Stimulated activated CD4-positive, alpha-beta T cell treated with anti-CD3 and anti-CD28 coated beads, TNF-alpha, amount 100 ng/mL, for 24 hours (primary cell): ENCODE data around the gene WDR87.
A peak's percentile ranks its signal among the peaks of the same experiment; 100 is the strongest.
"Not testable (repeated sequence)": the region's sequence is repeated elsewhere in the genome, so short reads cannot be mapped to it uniquely, and the experiment has no call there.

Experiments used
- DNase-seq, 3 experiments: peaks; one replicate each; pipeline ENCODE4 v3.0.0-alpha.2; 2020; ENCODE audit warnings: low read depth in 3 of 3

Gene WDR87

DNA sequence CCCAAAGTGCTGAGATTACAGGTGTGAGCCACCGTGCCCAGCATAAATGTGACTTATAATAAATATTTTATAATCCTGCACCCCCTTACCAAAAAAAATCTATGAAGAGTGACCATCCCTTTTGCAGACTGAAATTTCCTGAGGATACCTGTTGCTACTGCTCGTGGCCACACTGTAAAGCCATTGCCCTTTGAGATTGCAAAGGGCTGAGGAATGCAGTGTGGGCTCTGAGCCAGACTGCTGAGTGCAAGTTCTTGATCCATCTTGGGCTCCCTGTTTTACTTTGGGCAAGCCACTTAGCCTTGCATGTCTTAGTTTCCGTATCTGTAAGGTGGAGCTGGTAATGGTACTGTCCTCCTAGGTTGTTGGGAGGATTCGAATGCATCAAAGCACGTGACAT is 24.0 kb upstream of the WDR87 start:
- no peak for DNase-seq

DNA sequence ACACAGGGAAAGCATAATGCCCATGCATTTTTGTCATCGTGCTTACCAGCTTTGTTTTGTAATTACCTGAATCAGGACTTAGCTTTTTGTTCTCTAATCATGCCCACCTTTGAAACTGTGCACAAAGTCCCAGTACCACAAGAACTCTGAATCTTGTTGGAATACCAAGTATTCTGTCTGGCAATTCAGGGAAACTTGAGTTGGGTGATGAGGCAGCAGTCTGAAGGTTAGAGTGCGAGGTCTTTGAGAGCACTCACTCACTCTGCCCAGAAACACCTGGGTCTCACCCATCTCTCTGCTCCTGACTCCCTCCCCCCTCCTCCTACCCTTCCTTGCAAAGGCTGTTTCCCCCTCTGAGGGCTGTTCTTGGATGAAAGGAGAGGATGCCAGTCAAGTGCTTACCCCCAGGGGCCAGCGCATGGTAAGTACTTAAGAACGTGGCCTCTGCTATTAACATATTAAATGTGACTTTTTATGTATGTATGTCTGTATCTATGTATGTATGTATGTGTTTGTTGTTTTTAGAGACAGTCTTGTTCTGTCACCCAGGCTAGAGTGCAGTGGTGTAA is 23.0 kb upstream of the WDR87 start:
- no peak for DNase-seq

DNA sequence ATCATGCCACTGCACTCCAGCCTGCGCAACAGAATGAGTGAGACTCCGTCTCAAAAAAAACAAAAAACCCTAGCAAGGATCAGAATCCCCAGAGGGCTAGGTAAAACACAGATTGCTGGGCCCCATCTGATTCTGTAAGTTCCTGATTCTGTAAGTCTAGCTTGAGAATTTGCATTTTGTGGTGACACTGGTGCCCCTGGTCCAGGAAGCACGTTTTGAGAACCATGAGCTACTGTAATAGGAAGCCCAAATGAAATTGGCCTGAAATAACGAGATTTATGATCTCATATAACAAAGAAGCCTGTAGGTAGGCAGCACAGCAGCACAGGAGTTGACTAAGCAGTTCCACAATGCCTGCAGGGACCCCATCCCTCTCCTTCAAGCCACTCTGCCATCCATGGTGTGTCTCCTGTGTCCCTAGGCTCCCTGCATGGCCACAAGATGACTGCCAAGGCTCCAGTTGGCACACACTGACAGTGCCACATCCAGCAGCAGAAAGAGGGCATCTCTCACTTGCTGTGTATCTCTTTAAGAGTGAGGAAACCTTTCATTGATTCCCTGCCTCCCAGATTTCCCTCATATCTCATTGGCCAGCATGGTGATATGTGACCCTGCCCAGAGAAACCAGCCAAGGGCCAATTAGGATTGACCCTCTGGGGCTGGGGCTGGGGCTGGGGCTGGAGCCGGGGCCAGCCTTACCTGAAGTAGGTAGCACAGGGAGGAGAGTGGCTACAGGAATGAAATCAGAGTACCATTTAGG is 22.3 kb upstream of the WDR87 start:
- DNase-seq: no peak

DNA sequence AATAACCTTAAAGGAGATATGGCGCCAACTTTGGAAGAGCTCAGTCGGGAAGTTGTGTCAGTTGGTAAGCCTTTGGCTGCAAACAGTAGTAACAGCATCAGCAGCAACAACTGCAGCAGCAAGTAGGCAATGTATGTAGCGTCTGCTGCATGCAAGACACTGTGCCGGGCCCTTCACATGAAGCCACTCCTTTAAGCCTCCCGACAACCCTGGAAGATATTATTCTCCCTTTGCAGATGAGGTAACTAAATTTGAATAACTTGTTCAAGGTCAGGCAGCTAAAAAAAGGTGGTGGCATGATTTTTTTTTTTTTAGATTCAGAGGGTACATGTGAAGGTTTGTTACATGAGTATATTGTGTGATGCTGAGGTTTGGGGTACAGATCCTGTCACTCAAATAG is 20.3 kb upstream of the WDR87 start:
- no peak for DNase-seq

DNA sequence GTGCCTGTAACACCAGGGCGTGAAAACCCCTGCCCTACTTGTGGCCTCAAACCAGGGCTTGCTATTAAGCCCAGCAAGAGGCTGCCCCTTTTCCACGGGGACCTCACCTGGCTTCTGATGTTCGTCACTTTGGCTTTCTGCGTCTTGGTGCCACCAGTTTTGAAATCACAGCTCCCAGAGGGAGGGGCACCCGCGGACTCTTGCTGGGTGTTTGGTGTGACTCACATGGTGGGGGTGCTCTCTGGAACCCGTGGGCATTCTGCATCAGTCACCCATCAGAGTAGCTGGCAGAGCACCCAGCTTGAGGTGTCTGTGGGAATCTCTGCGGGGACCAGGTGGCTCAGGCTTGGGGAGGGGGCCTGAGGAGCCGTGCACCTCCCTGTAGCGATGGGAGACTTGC is 19.9 kb upstream of the WDR87 start:
- no peak for DNase-seq

DNA sequence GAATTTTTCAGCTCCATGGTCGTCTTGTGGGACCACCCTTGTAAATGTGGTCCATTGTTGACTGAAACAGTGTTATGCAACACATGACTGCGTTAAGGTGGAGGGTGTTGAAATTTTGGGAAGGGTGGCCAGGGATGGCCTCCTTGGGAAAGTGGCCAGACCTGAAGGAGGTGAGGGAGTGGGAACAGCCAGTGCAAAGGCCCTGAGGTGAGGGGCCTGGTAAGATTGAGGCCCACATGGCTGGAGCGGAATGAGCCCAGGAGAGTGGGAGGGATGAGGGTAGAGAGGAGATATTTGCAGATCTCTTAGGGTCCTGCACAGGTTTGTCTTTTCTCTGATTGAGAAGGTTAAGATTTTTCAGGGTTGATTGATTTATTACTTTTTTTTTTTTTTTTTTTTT is 18.8 kb upstream of the WDR87 start:
- DNase-seq: no peak

DNA sequence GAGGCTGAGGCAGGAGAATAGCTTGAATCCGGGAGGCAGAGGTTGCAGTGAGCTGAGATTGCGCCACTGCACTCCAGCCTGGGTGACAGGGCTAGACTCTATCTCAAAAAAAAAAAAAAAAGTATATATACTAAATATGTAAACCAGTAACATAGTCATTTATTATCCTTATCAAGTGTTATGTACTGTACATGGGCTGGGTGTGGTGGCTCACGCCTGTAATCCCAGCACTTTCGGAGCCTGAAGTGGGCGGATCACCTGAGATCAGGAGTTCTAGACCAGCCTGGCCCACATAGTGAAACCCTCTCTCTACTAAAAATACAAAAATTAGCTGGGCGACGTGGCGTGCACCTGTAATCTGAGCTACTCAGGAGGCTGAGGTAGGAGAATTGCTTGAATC is 18.2 kb upstream of the WDR87 start:
- DNase-seq: not testable (repeated sequence)

DNA sequence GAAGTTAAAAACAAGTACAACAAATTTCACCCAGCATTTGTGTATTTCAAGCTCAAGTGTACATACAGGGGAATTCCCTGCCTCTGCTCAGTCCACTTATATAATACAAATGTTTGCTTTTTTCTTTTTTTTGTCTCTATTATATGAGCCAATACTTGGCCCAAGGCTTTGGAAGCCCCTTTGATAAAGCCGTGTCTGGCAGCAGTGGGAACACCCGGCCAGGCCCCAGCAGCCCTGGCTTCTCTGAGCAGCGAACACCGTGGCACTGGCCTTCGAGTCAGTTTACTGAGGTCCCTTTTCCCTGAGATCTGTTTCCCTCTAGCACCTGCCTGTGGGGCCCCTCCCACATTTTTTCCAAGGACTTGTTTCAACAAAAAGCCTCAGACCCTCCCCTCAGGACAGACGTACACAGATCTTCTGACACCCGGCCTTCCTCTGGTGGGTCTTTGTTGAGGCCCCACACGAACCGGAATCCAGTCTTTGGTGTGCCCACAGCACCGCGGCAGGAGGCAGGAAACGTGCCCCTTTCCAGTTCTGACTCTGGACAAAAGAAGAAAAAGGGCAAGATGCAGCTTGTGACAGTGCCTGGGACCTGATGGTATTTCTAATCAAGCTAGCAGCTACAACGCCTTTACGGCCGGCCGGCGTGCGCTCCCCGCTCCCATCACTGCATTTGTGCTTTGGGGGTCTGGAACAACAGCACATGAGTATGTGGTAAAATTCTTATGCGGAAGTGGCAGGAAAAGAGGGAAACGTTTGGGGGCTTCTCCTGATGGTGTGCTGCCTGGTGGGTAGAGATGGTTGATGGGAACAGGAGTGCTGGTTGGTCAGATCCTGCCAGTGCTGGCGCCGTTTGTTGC is 14.4 kb upstream of the WDR87 start:
- DNase-seq: no peak

DNA sequence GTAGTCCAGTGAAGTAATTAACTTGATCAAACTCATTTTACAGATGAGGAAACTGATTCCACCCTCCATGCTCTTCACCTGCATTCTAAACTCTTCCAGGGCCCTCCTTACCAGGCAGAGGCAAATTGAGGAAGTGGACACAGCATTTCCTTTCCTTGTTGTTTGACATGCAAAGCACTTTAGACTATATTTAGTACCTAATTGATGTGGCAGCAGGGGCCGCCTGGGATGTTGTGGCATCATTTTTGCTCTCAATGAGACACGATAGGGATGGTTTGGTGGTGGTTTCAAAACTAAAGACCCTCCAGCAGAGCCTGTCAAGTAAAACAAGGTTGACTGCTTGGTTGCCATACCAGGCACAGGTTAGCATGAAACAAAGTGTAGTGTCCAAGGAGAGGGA is 8.5 kb upstream of the WDR87 start:
- DNase-seq: no peak

DNA sequence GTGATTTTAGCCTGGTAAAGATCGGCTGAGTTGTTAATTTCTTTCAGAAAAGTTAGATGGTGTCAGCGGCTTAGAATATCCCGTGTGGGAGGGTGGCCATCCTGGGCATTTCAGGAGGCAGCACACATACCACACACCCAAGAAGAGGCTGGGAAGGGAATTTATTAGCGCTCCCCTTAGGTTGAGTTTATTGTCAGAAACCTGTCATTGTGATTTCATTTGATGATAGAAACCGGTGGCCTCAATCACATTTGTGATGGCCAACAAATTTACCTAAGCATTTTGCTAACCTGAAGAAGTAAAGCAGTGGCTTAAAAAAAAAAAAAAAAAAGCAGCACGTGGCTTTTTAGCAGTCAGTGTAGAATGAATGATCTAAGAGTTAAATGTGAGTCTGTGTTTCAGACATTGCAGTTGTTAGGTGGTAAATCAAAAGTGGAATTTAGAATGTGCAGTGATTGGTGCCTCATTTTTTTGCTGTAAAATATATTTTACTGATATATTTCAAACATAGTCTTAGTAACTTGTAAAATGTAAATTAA is 3.3 kb upstream of the WDR87 start:
- no peak for DNase-seq

DNA sequence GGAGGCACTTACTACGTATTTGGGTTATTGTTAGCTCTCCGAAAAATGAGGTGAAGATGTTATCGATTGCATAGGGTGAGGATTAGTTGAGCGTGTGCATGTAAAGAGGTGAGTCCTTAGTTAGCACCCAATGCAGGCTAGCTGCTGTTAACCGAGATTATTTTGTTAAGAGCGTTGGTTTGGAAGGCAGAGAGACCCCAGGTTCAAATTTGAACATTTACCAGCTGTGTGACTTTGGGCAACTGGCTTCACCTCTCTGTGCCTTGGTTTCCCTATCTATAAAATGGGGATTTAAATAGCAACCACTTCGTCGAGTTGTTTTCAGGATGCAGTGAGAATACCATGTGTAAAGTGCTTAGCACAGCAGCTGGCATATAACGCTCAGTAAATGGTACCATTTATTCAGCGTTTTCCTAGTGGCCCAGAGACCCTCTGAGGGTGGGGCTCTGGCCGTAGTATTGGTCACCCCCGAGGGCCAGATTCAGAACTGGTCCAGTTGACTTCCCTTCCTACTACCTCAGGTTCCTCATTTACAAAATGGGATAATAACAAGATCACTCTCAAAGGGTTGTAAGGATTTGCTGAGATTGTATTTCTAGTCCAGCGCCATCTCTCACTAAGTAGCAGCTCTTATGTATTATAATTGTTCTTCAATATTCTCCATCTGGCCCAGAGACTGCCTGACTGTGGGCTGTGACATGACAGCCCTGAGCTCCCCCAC is 1.5 kb upstream of the WDR87 start:
- DNase-seq: no peak

DNA sequence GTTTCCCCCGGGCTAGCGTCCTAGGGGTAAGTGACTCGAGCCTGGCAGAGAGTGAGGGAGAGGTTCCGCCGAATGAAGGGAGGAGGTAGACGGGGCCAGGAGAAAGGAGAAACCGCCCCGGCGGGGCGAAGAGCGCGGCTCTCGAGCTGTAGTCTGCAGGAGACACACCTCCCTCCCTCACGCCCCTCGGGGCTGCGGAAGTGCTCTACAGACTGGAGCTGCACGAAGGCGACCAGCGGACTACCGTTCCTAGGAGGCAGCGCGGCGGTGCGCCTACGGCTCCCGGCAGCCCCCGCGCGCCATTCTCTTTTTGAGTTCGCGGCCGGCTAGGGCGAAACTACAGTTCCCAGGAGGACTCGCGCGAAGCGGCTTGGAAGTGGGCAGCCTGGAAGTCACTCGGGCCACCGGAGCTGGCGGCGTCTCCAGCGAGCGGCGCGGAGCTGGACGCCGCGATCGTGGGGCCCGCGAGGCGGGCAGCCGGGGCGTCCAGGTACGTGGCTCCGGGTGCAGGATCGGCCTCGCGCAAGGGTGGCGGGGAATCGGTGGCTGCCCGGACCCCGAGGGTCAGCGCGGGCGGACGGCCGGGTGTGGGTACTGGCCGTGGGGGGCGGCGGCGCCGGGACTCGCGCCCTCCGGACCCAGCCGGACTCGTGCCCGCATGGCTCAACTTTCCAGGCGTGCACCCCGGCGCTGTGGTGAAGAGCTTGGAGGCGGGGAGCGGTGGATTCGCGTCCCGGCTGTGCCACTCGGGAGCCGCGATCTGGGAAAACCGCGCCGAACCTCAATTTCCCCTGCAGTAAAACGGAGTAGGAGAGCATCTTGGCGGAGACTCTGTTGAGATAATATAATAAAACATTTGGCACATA is 708 bp upstream of the WDR87 start, which contains the start of gene SIPA1L3:
Gene SIPA1L3 (plus strand): TSS at position 340 of the 866 bp plus-strand sequence. CDS start 174,358 bp downstream, outside the sequence.
- peak; percentile 85 to 92 (median 87) for DNase-seq

DNA sequence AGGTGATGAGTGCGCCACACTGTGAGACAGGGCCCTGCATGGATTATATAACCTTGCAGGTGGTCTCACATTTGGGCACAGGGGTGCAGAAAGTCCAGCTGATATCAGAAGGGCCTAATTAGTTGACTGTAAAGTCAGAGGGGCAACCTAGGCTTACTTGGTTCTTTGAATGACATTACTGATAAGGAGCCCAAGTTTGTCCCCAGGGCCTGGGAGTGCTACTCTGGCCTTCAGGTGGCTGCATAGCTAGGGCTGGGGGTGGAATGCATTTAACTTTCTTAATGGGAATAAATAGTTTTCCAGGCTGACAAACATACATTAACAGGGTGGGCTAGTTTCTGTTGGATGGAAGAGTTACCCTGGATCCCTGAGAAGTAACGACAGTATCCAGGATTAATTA is 3.3 kb downstream of the WDR87 start:
- no peak for DNase-seq

DNA sequence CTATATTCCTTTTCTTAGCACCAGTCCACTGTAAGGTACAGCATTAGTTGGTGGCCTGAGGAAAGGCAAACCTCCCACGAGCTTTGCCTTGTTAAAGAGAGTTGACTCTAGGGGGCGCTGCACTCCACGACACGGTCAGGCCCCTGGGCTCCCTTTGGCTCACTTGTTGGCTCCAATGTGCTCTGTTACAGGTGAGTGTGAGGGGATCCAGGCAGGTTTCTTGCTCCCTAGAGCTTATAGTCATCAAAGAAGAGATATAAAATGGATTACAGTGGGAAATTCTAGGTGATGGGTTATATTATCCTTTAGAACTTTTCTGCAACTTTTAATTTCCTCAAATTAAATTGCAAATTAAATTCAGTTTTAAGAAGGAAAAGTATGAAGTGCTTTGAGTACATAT is 3.7 kb downstream of the WDR87 start:
- peak; percentile 71 to 77 (median 75) for DNase-seq

DNA sequence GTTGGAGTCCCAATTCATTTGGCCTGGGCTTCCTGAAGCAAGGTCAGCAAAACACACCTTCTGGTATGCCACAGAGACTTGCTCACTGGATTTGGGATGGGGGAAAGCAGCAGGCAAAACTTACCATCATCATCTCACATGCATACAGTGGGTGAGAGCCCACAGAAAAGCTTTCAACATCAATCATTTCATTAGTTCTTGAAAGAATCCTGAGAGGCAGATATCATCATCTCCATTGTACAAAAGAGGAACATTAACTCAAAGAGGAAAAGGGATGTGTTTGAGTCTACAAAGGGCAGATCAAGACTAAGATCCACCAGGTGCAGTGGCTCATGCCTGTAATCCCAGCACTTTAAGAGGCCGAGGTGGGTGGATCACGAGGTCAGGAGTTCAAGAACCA is 6.4 kb downstream of the WDR87 start:
- no peak for DNase-seq

DNA sequence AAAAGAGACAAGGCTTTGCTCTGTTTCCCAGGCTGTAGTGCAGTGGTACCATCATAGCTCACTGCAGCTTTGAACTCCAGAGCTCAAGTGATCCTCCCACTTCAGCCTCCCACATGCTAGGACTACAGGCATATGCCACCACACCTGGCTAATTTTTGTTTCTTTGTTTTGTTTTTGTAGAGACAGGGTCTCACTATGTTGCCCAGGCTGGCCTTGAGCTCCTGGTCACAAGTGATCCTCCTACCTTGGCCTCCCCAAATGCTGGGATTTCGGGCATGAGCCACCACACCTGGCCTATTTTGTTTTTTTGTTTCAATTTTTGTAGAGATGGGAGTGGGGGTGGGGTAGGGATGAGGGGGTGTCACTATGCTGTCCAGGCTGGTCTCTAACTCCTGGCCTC is 6.9 kb downstream of the WDR87 start:
- no peak for DNase-seq

DNA sequence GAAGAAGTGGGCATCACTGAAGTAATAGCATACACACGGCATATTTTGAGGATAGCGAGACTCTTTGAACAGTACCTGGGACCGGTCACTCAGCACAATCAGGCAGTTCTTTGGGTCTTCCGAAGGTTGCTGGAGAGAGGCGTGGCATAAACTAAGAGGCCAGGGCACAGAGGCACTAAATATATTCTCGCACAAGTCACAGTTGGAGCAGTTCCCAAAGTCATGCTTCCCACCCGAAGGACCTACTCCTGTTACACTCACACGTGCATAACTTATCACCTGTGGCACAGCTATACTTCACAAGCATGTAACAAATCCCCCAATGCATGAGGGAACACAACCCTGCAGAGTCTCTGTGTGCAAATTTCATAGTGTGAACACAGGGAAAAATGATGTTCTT is 10.2 kb downstream of the WDR87 start:
- no peak for DNase-seq

DNA sequence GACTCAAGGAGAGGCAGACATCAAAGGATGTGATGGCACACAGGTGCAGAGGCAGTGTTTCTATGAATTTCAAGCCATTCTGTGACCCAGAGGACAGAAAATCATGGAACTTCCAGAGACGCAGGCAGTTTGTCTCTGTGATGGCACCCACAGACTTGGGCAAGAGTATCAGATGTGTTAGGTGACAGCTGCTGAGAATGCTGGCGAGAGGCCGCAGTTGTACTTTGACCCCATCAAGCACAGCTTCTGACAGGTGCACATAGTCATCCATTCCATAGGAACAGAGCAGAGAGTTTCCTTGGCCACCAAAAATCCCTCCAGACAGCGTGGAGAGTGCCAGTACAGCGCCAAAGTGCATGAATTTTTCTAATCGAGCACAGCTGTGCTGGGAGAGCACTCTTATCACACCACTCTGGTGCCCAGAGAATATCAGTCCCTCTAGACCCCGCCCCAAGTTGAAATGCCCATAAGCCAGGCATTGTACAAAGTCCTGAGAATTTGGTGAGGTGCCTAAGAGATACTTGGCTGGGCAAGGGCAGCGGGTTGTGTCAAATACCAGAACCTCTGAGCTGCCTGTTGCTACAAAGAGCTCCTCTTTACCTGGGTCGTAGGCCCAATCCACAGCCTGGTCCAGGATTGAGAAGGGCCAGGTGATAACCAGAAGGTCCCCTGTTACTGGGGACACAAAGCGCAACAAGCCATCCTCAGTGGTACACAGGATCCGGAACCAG is 12.4 kb downstream of the WDR87 start:
- DNase-seq: no peak

DNA sequence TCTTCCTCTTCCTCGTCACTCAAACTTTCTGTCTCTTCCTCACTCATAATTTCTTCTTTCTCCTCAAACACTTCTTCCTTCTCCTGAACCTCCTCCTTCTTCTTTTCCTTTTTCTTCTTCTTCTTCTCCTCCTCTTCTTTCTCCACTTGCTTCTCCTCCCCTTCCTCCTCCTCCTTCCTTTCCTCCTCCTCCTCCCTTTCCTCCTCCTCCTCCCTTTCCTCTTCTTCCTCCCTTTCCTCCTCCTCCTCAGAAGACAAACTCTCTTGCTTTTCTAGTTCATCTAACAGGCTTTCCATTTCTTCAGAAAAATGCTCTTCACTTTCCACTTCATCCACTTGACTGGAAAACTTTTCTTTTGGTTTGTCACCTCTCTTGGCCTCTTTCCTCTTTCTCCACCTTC is 19.8 kb downstream of the WDR87 start:
- no peak for DNase-seq

DNA sequence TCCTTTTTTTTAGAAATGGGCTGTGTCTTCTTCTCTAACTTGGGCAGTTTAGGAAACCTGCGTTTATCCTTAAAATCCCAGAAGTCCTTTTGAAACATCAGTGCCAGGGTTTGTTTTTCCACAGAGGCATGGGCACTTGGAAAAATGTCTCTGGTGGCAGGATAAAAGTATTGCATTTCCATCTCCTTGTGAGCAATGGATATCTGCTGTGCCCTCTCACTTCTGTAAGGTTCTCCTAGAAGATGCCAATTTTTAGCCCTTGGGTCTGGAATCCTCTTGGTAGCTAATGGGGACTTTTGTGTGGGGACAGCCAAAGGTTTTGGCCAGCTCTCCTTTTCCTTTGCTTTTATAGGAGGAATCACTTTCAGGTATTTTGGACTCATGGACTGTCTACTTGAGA is 21.0 kb downstream of the WDR87 start:
- DNase-seq: no peak
